ENCODE measurements around the gene RNF123. TPM values are rescaled to one million over a fixed set of nuclear protein-coding genes. Genes with fewer than 3 reads are reported as not detected.

The RNF123 gene
- total RNA-seq, 1 experiment from 2014 or later = 47.1 TPM

GRCh38 chr3:49662021-49662420, 27.3 kb upstream of the RNF123 start (continued):
- no peak for TF ChIP-seq OVOL2 (CRISPR knock-in tag; IDR thresholded peaks at IDR 0.05; ENCODE audit: borderline replicate concordance)

- Mint-ChIP-seq H3K9me3 (no peaks in the 10 kb centered on the region), H3K4me3 (no peak overlapping the region), H3K27ac (no peak overlapping the region), H3K36me3 (no peaks in the 10 kb centered on the region), H3K27me3 (ENCODE audit: low read depth) (no peaks in the 10 kb centered on the region), H3K4me1 (peaks cover 9% of the 10 kb centered on the region)
- ATAC-seq (no peak), DNase-seq (ENCODE audit: low spot score) (no peak)
- TF ChIP-seq ZNF416 (CRISPR knock-in tag; IDR thresholded peaks at IDR 0.05) (no peak), ZBTB43 (CRISPR knock-in tag; IDR thresholded peaks at IDR 0.05) (no peak), HMGXB4 (CRISPR knock-in tag; IDR thresholded peaks at IDR 0.05) (no peak), TP53 (CRISPR knock-in tag; IDR thresholded peaks at IDR 0.05) (no peak), ZSCAN18 (CRISPR knock-in tag; IDR thresholded peaks at IDR 0.05) (no peak), JUN (CRISPR knock-in tag; IDR thresholded peaks at IDR 0.05) (no peak), ERG (CRISPR knock-in tag; IDR thresholded peaks at IDR 0.05) (no peak), ZNF281 (CRISPR knock-in tag; IDR thresholded peaks at IDR 0.05) (no peak), SMAD3 (CRISPR knock-in tag; IDR thresholded peaks at IDR 0.05; ENCODE audit: borderline replicate concordance) (no peak), ZNF671 (CRISPR knock-in tag; IDR thresholded peaks at IDR 0.05) (no peak), ESRRA (CRISPR knock-in tag; IDR thresholded peaks at IDR 0.05; ENCODE audit: borderline replicate concordance) (no peak), ZBTB21 (CRISPR knock-in tag; IDR thresholded peaks at IDR 0.05; ENCODE audit: borderline replicate concordance) (no peak), ZNF425 (CRISPR knock-in tag; conservative IDR thresholded peaks at IDR 0.05) (no peak), GABPB1 (CRISPR knock-in tag; IDR thresholded peaks at IDR 0.05) (no peak)
- TF ChIP-seq, protein P1, sequence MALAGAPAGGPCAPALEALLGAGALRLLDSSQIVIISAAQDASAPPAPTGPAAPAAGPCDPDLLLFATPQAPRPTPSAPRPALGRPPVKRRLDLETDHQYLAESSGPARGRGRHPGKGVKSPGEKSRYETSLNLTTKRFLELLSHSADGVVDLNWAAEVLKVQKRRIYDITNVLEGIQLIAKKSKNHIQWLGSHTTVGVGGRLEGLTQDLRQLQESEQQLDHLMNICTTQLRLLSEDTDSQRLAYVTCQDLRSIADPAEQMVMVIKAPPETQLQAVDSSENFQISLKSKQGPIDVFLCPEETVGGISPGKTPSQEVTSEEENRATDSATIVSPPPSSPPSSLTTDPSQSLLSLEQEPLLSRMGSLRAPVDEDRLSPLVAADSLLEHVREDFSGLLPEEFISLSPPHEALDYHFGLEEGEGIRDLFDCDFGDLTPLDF (CRISPR knock-in tag; IDR thresholded peaks at IDR 0.05) = no peak
- TF ChIP-seq, protein P2, sequence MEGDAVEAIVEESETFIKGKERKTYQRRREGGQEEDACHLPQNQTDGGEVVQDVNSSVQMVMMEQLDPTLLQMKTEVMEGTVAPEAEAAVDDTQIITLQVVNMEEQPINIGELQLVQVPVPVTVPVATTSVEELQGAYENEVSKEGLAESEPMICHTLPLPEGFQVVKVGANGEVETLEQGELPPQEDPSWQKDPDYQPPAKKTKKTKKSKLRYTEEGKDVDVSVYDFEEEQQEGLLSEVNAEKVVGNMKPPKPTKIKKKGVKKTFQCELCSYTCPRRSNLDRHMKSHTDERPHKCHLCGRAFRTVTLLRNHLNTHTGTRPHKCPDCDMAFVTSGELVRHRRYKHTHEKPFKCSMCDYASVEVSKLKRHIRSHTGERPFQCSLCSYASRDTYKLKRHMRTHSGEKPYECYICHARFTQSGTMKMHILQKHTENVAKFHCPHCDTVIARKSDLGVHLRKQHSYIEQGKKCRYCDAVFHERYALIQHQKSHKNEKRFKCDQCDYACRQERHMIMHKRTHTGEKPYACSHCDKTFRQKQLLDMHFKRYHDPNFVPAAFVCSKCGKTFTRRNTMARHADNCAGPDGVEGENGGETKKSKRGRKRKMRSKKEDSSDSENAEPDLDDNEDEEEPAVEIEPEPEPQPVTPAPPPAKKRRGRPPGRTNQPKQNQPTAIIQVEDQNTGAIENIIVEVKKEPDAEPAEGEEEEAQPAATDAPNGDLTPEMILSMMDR (IDR thresholded peaks at IDR 0.05) = no peak
- ChIA-PET POLR2A (no interaction called here), CTCF (interaction anchor here (1.5 to 5.8 kb wide), 2 partner anchors 8 to 123 kb away, joined by 7 to 69 read pairs; no protein-coding TSS in a partner anchor)
These were observed 26.5 kb upstream of the RNF123 start for GRCh38 chr3:49662720-49663413.
